Measurements from ENCODE around the gene SETD1A.
A peak's percentile ranks its signal among the peaks of the same experiment; 100 is the strongest.

SETD1A gene

DNA sequence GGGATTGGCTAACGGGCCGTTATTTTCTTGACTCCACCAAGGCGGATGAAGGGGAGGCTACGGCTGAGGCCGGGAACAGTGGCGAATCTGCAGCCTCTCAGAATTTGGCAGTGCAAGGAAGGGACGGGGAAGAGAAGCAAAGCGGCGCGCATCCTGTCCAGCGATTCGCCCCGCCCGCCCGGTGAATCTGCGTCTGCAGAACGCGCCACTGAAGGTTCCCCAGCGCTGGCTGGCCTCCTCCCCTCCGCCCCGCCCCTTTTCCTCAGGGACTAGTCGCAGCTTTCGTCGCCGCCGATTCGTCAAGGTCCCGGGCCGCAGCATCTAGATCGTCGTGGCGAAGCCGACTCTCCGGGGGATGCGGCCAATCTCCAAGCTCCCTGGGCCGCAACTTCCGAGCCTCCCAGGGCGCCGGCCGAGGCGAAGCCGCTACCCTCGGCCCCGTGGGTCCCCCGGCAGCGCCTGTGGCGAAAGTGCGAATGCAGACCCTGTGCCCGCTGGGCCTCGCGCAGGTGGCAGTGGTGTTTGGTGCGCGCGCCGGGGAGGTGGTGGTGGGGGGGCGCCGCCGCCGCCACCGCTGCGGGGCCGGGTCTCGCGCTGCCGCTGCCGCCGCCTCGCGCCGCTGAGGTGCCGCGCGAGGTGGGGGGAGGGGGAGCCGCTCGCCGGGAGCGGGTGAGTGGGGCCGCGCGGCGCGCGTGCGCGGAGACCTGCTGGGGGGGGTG lies at the start of gene SETD1A:
Gene SETD1A, plus strand, starts transcription at position 299 of the 719 bp plus-strand sequence. CDS start 978 bp downstream, outside the sequence.
- peak; percentile 95 for DNase-seq

DNA sequence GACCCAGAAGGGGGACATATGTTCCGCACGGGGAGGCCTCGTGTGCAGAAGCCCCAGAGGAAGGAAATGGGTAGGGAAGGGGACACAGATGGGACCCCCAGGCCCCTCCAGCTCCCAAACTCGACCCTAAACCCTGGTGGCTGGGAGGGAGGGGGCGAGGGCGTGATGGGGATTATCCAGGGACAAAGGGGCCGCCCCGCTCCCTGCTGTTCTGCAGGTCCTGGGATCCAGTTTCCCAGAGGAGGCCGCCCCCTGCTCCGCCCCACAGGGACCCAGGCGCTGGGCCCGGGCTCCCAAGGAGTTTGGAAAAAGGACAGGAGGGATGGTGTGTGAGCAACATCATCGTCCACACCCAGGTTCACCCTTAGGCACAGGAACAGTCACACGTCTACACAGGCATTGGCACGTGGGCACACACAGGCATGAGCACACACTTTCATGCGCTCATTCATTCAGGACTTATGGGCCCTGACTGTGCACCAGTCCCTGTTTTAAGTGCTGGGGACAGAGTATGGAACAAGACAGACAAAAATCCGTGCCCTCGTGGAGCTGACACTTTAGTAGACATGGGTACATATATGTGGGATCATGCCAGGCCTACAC lies 47.0 kb upstream of the SETD1A start:
- no peak for DNase-seq

DNA sequence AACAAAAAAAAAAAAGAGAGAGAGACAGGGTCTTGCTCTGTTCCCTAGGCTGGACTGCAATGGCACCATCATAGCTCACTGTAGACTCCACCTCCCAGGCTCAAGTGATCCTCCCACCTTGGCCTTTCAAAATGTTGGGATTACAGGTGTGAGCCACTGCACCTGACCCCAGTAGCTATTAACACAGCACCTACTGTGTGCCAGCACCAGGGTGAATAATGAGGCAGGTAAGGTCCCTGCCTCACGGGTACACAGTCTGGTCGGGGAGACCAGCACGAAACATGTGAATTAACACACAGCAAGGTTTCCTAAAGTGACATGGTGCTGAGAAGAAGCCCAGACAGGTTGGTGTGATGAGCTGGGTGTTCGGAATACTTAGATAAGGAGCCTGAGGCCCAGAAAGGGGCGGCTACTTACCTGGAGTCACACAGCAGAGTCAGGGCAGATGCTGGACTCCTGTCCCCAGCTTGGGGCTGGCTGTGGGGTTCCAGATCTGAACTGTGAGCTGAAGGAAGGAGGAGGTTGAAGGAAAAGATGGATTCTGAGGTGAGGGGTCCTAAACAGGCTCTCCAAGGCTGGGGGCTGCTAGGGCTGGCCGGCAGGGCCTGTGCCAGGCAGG lies 44.7 kb upstream of the SETD1A start:
- DNase-seq: no peak

DNA sequence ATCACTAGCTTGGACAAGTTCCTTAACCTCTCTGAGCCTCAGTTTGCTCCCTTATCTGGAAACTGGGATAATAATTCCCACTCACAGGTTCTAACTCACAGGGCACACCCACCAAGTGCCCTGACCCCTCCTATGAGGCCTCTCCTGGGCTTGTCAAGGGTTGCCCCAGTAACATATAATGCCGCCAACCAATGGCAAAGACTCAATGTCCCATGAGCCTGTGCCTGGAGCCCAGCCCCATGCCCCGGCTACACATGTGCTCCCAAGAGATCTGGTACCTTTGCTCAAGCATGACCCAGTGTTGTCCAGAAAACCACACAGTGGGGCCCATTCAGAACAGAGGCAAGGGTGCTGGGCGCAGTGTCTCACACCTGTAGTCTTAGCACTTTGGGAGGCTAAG lies 42.7 kb upstream of the SETD1A start:
- no peak for DNase-seq

DNA sequence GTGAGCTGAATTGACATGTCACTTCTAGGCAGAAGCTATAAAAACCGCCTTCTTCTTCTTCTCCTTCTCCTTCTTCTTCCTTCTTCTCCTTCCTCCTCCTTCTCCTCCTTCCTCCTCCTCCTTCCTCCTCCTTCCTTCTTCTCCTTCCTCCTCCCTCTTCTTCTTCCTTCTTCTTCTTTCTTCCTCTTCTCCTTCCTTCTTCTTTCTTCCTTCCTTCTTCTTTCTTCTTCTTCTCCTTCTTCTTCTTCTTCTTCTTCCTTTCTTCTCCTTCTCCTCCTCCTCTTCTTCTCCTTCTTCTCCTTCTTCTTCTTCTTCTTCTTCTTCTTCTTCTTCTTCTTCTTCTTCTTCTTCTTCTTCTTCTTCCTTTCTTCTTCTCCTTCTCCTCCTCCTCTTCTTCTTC lies 38.9 kb upstream of the SETD1A start:
- DNase-seq: no peak

DNA sequence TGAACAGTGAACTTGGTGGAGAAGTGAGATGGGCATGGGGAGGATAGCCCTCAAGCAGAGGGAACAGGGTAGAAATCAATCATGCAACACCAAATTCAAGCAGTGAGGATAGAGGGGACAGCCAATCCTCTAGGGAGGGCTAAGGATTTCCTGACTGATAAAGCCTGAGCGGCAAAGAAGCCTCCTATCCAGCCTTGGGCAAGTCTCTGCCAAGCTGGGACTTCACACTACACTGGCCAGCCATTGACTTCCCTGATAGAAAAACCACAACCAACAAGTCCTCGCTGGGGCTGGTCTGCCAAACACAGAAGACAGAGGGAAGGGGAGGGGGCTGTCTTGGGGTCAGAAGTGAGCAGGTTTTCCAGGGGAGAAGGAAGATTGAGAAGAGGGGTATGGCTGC lies 36.7 kb upstream of the SETD1A start:
- no peak for DNase-seq

DNA sequence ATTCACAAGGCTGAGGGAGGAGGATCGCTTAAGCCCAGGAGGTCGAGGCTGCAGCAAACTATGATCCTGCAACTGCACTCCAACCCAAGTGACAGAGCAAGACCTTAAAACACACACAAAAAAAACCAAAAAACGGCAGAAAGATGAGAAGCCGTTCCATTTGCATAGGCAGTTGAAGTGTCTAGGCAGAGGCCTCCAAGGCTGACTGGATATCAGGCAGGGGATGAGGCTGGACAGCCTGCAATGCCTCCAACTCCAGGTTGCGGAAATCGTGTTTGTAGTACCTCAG lies 36.2 kb upstream of the SETD1A start:
- no peak for DNase-seq

DNA sequence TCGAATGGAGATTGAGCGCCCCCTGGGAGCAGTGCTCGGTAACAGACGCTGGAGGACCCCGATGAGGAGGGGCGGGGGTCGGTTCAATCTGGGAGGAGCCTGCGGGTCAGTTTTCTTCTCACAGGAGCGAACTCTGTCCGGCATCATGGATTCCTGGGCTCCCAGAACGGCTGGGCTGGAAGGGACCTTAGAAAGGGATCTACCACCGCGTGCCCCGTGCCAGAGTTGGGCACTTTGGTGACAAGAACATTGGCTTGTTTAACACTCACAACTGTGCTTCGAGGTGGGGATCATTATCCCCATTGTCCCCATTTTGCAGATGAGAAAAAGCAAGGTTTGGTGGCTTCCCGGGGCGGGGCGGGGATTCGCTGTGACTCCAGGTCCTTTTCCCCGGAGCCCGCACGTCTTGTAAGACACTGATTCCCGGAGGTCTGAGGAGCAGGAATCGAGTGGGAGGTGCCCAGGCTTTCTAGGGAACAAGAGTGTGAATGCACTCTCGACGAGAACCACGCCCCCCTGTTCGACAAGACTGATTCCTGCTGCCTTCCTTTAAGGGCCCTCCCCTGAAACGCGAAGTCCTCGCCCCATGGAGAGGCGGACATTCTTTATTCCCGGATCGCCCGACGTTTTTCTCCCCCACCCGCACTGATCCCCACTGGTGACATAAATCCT lies 35.7 kb upstream of the SETD1A start:
- peak; percentile 90 for DNase-seq

DNA sequence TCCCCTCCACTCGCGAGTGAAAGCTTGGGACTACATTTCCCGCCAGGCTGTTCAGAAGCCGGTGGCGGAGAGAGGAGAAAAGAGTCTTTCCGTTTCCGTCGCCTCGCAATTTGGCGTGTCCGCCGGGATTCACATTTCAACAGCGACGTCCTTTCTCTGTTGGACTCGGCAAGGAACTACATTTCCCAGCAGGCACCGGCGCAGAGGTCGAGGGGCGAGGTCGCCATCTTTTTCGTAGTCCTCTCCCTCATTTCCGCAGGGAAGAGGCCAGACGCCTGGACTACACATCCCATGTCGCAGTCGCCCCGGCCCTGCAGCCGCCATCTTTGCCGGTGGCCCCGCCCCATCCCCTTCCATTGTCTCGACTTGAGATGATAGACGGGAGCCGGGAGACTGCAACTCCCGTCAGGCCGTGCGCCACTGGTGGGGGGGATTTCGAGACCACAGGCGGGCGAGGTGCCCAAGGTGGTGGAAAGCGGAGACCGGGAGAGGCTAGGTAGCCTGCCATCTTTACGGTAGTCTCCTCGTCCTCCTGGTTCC lies 35.1 kb upstream of the SETD1A start:
- peak; percentile 100 for DNase-seq

DNA sequence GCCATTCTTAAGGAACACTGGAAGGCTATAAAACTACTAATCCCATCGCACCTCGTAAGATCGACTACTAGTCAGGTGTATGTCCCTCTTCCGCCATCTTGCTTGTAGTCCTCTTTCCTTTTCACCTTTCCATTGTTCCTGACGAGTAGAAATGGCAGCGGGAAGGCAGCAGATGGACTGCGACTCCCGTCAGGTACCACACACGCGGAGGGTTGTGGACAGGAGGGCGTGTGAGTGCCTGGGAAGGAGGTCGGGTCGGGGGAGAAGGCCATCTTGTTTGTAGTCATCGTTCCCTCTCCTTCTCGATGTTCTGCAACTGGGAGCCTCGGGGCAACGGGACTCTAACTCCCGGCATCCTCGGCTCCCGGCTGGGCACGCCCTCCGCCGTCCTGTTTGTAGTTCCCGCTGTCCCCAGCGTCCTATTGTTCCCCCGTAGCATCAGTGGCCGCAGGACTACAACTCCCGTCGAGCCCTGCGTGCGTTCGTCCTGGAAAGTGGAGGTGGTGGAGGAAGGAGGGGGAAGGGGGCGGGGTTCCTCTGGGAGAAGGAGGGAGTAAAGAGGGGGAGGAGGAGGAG lies 34.5 kb upstream of the SETD1A start:
- DNase-seq: peak; percentile 100

DNA sequence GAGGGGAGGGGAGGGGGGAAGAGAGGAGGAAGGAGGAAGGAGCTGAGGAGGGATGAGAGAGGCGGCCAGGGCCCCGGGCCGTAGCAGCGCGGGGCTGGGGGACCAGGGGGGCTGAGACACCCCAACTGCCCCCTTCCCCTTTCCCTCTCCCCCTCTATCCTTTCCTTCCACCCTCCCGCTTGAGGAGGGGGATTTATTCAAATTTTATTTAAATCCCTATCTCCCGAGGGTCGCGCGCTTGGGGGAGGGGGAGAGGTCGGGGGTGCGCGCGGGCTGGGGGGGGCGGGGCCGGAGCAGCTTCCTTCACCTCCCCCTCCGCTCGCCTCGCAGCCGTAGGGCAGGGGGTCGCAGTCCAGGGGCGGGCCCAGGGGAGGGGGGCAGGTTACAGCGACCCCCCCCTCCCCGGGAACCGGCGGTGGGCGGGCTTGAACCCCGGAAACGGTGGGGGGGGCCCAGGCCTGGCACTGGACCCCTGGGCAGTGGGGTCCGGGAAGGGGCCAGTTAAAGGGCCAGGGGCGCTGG lies 33.9 kb upstream of the SETD1A start, which contains the start of gene FBXL19:
Gene FBXL19, plus strand, starts transcription at position 19 of the 522 bp plus-strand sequence. CDS start 2,183 bp downstream, outside the sequence.
- no peak for DNase-seq

DNA sequence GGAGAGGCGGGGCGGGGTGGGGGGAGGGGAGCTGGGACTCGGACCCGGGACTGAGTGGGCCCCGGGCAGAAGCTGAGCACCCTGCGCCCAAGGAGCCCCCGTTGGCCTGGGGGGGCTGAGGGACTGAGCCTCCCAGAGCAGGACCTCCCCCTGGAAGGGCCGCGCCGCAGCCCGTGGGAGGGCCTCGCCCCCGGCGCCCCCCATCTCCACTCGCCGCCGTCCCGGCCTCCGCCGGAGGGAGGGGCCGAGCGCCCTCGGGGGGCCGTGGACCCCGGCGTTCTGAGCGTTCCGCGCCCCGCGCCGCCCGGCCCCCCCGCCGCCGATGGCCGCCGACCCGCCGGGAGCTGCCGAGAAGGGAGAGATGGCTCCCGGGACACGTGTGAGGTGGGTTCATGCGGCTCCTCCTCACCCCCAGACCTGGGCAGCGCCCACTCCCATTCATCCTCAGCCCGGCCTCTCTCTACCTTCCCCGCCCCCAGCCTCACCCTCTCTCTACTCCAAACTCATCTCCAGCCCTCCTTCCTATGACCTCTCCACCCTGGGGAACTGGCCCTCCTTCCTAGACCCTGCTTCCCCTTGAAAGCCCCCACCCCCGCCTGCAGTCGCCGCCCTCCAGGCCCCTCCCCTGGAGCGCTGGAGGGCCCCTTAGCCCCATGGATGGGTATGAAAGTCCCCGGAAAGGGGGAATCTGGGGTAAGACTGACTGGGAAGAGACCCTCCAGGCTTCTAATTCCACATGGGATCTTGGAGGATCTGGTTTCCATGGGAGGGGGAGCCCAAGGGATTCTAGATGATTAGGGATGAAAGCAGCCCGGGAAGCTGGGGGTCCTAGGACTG lies 33.3 kb upstream of the SETD1A start:
- no peak for DNase-seq

DNA sequence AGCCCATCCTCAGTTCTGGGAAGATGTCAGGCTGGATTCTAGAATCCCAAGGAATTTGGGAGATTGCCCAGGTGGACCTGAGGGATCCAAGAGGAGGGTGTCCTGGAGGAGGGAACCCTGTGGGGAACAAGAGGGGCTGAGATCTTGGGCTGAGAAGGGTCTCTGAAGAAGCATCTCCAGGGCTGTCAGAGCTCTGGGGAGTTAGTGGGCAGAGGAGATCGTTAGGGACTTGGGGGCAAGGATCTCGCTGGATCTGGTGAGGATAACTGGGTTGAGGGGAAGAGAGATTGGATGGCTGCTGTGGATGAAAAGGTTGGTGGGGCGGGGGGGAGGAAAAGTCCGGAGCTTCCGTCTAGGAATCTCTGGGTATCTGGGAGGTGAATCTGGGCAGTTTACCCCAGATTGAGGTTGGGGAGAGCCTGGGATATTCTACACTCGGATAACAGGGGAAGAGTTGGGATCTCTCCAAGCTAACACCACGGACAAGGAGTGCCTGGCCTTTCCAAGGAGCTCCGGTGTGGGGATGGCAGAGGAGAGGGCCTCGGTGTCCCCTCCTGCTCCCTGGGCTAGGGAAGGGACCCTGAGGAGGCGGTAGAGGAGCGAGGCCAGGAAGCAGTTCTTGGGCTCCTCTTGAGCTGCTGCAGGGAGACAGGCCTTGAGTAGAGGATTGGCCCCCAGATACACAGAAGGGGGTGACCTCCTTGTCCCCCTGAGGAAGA lies 32.5 kb upstream of the SETD1A start:
- DNase-seq: no peak

DNA sequence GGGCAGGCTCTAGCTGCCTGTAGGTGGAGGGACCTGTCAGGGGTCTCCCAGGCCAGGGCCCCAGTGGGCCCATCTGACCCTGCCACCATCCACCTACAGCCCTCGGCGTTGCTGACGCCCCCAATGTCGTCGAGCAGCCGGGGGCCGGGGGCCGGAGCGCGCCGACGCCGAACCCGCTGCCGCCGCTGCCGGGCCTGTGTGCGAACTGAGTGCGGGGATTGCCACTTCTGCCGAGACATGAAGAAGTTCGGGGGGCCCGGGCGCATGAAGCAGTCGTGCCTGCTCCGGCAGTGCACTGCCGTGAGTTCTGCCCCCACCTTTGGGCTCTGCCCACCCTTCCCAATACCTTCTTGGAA lies 31.9 kb upstream of the SETD1A start:
- DNase-seq: no peak

DNA sequence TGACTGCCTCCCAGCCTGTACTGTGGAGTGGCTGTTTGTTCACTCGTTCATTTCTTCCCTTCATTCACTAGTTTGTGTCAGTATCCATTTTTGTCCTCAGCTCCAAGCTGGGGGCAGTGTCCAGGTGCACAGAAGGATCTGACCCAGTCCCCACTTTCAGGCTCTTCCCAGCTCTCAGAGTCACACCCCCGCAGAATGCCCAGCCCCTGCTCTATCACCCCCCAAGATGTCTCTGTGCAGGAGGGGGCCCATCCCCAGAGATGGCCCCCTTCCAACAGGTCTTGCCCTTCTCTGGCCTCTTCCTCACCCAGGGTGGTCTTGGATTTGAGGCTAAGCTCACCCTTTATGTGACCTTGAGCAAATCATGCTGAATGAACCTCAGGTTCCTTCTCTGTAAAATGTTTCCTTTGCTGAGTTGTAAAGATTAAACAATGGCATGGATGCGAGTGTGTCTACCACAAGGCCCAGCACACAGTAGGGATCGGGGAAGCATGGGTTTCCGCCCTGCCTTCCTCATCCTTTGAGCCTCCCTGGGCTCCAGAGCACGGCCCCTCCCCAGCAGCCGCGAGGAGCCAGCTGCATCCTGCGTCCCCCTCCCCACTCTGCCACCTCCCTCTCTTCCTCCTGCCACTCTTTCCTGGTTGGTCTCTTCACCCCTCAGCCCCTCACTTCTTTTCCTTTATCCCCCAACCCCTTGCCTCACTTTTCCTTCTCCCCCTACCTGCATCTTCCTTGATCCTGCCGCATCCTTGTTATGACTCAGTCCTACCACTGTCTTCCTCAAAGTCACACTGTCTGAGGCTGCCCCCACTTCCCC lies 31.4 kb upstream of the SETD1A start:
- no peak for DNase-seq

DNA sequence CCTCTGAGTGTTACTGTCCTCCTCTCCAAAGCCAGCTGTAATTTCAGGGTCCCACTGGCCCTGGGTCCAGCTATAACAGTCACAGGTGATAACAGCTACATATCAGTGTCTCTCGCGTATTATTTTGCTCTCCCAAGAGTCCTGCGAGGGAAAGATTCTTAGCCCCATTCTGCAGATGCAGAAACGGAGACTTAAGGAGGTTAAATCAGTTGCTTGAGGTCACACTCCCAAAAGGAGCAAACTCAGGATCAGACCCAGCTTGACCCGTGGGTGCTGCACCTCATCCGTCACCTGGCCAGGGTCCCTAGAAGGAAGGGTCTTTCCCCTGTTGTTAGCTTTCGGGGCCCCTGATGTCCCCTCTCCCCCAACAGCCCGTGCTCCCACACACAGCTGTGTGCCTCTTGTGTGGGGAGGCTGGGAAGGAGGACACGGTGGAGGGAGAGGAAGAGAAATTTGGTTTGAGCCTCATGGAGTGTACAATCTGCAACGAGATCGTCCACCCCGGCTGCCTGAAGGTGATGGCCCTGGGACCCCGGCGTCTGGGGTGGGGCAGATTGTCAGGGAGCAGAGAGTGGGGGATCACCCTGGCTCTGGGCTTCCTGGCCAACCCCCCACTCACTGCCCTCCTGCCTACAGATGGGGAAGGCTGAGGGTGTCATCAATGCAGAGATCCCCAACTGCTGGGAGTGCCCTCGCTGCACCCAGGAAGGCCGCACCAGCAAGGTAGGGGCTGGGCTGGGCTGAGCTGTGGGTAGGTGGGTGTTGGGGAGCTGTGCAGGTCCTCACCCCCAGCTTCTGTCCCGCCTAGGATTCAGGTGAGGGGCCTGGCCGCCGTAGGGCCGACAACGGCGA lies 30.4 kb upstream of the SETD1A start:
- no peak for DNase-seq

DNA sequence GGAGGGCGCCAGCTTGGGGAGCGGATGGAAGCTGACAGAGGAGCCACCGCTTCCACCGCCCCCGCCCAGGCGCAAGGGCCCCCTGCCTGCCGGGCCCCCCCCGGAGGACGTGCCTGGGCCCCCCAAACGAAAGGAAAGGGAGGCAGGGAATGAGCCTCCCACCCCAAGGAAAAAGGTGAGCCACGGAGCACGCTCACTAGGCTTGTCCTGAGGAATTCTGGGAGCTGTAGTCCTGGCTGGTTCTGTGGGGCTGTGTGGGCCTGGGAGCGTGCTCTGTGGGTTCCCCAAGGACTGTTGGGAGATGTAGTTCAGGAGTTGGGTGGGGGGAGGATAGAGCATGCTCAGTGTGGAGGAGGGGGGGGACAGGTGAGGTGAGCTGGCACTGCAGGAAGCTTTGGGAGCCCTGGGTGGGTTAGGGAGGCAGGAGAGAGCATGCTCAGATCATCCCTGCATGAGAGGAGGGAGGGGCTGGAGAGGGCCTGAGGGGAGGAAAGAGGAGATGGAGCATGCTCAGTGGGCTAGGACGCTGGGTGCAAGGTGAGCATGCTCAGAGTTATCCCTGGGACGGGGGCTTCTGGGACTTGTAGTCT lies 29.7 kb upstream of the SETD1A start:
- peak; percentile 20 for DNase-seq

DNA sequence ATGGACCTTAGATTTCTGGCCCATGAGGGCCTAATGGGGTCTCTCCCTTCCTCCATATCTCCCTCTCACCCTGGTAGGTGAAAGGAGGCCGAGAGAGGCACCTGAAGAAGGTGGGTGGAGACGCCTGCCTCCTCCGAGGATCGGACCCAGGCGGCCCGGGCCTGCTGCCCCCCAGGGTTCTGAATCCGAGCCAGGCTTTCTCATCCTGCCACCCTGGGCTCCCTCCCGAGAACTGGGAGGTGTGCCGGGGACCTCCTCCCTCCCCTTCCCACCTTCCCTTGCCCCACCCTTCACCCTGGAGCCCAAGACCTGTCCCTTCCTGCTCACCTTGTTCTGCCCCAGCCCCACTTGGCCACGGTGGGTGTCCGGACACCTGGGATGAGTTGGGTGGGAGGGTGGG lies 29.2 kb upstream of the SETD1A start:
- no peak for DNase-seq

DNA sequence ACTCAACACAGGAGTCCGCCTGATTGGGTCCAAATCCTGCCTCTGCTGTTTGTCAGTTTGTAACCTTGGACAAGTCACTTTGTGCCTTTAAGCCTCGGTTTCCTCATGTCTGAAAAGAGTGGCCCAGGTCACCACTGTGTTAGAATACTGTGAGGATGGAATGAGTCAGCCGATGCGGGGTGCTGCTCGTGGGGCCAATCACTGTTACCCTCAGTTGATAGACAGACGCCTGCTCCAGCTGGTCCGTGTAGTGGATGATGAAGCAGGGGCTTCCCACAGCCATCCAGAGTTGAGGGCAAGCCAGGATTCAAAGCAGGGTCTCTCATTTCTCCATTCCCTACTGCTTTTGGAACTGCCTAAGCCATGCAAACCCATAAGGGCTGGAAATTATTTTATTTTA lies 28.4 kb upstream of the SETD1A start:
- DNase-seq: no peak
